Limb (tissue), 2 donors: Measurements from ENCODE around the gene RAP2A.

Experiments
- DNase-seq, 2 donors: peaks; one replicate each; pipeline ENCODE4 v3.0.0-alpha.2; 2016; ENCODE audit errors: extremely low spot score in 2 of 2

RAP2A gene

GRCh38 chr13:97433727-97434396 is at the start of gene RAP2A:
Gene RAP2A, plus strand, starts transcription at chr13:97434169. Its CDS starts 302 bp downstream, at chr13:97434471.
- DNase-seq, result peak; percentile 92 to 93

- DNase-seq, result no peak
Observed at GRCh38 chr13:97384371-97384770, 49.6 kb upstream of the RAP2A start.

DNA sequence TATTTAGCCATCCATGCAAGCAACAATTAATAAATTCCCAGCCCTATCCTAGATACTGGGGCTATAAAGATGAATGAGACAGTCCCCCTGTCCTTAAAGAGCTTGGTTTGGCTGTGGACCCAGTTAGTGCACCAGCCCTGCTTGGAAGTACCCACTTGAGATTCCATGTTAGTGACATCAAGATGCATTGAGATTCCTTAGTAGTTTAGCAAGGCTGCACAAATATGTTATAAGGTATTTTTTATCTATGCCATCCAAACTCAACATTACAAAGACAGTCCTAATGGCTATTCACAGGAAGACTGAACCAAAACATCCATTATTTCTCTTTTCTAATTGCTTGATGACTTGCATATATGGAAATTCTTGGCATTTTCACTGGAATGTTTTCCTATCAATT is 48.8 kb upstream of the RAP2A start:
- DNase-seq, result no peak

DNA sequence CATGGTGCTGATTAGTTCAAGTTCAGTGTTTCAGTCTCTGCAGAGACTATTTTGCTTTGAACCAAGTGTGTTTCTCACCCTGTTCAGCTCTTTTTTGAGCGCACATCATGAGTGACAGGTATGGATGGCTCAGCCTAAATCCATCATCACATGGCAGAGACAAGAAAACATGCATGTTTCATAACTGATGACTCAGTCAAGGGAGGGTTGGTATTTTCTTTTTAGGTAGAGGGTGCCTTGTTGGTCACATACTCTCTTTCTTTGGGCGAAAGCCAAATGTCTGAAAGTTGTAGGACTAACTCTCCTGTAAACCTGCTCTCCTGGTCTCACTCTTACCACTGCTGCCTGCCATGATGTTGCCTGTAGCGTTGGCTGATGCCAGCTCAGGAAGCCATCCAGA is 48.1 kb upstream of the RAP2A start:
- no peak for DNase-seq

GRCh38 chr13:97386801-97387484 is 47.0 kb upstream of the RAP2A start:
- DNase-seq, result no peak

- DNase-seq, result no peak
Observed at GRCh38 chr13:97387485-97387839, 46.5 kb upstream of the RAP2A start.

- DNase-seq, result no peak
Observed at GRCh38 chr13:97387890-97388289, 46.1 kb upstream of the RAP2A start.

GRCh38 chr13:97388373-97388772 is 45.6 kb upstream of the RAP2A start:
- no peak for DNase-seq

- DNase-seq, result no peak
Observed at GRCh38 chr13:97390941-97391600, 42.9 kb upstream of the RAP2A start.

DNA sequence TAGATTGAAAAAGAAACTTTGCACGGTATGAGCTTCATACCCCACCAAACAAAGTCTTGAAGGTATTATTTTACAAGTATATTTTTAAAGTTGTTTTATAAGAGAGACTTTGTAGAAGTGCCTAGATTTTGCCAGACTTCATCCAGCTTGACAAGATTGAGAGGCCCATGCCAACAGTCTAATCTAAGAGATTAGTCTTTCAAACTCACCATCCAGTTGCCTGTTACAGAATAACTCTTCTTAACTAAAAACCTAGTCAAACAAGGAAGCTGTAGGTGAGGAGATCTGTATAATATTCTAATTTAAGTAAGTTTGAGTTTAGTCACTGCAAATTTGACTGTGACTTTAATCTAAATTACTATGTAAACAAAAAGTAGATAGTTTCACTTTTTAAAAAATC is 41.9 kb upstream of the RAP2A start:
- DNase-seq, result no peak

DNA sequence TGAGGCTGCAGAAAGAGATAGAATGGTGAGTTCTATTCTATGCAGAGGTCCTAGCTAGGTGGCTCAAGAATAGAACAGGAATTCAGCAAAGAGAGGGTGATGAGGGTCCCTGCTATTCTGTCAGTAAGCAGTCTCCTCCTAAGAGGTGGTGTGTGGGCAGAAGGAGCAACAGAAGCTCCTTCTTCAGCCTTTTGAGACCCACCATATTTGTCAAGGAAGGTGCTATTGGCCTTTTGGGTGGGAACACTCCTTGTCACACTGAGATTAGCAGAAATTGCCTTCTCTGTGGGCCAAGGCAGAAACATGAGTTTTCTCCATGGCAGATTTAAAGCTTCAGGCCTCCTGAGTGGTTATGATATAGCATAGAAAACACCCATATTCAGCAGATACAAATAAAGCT is 39.4 kb upstream of the RAP2A start:
- DNase-seq, result no peak

GRCh38 chr13:97395447-97396136 is 38.4 kb upstream of the RAP2A start:
- no peak for DNase-seq

DNA sequence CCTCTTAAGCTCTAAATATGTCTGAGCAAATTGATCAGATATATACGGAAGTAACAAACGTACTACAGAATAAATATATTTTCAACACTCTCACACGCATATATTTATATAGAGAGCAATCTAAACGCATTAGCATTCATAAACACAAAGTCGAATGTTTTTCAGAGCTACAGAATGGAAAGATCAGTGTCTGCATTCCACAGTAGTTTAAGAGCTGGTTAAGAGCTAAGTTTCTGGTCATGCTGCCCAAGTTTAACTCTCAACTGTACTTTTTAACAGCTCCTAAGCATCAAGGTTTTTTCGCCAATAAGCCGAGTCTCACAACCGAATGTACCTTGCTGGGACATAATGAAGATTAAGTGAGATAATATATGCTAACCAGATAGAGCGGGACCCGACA is 36.7 kb upstream of the RAP2A start:
- DNase-seq, result no peak

- DNase-seq, result no peak
Observed at GRCh38 chr13:97401421-97401820, 32.5 kb upstream of the RAP2A start.

GRCh38 chr13:97403893-97404750 is 29.8 kb upstream of the RAP2A start:
- DNase-seq, result no peak

GRCh38 chr13:97407540-97407939 is 26.4 kb upstream of the RAP2A start:
- no peak for DNase-seq

GRCh38 chr13:97408938-97409337 is 25.0 kb upstream of the RAP2A start:
- DNase-seq, result no peak

DNA sequence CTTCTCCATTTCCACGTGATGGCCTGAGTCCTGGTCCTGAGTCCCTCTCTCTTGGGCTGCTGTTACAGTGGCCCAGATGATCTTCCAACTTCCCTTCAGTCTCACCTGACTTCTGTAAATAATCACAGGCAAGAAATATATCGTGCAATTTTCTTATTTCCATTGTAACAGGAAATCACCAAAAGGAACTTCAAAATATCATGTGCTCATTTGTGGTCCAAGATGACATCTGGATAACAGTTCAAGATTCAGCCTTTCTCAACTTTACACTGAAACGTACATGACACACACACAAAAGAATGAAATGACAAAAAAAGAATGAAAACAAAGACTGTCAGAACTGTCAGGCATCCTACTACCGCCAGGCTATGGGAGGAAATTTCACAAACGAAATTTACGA is 22.0 kb upstream of the RAP2A start:
- DNase-seq, result no peak

GRCh38 chr13:97413694-97414093 is 20.3 kb upstream of the RAP2A start:
- no peak for DNase-seq

DNA sequence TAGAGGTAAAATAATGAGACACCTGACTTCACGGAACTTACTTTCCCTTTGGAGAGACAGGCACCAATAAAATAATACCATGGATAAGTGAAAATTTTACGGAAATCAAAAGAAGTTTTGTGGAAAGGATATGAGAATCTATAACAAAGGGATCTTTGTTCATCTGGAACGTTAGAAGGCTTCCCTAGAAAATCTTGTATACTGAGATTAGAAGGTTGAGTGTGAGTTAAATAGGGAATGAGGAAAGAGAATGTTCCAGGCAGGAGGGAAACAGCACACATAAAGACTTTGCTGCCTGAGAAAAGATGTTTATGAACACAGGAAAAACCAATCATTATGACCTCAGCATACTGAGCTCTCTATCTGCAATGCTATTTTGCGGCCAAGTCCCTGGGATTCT is 19.6 kb upstream of the RAP2A start:
- no peak for DNase-seq

DNA sequence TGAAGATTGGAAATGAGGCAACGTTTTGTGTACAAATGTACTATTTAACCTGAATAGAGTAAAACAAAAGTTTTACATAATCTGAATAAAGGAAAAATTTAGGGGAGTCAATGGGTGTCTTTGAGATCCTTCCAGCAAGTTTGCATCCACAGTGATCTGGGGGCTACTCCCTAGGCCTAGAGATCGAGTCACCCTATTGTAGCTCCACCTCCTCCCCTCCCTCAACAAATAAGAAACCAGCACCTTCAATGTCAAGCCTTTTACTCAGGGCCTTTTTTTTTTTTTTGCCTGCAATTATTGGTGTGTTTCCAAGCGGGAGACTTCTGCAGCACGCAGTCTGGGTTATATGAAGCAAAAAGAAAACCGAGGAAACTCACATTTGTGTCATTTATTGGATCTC is 16.3 kb upstream of the RAP2A start:
- no peak for DNase-seq
